GM21576 (cell line): ENCODE results near the gene PPIP5K2.

Experiments used
- ATAC-seq: cut with Tn5 transposase; IDR thresholded peaks from one replicate; pipeline ENCODE4 v1.9.1; 2021; ENCODE audit warnings: mild to moderate bottlenecking, moderate library complexity; ENCODE audit not compliant: unreplicated experiment

Gene PPIP5K2

DNA sequence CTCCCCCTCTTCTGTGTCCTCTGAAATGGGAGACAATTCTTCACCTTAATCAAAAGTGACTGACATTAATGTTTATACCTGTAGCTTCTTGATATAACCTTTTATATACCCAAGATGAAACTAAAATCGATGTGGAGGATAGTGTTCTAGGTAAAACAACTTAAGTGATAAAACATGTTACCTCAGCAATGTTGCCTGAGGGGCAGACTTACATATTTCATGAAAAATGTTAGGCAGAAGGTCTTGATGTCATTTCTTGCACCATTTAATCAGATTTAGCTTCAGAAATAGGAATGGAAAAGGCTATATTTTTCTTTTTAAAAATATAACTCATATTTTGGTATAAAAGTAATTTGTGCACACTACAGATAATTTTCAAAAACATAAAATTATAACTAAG is 115.8 kb downstream of the PPIP5K2 start:
- no peak for ATAC-seq

DNA sequence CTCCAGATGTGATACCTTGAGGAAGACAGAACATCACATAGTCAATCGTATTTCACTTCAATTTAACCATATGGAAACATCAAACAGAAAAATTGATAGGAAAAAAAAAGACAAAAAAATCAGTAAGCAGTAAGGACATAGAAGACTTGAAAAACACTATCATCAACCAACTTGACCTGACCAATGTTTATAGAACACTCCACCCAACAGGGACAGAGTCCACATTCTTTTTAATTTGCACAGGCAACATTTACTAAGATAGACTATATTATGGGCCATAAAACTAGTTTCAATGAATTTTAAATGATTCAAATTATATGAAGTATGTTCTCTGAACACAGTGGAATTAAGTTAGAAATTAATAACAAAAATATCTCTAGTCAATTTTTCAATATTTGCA is 117.7 kb downstream of the PPIP5K2 start:
- no peak for ATAC-seq

DNA sequence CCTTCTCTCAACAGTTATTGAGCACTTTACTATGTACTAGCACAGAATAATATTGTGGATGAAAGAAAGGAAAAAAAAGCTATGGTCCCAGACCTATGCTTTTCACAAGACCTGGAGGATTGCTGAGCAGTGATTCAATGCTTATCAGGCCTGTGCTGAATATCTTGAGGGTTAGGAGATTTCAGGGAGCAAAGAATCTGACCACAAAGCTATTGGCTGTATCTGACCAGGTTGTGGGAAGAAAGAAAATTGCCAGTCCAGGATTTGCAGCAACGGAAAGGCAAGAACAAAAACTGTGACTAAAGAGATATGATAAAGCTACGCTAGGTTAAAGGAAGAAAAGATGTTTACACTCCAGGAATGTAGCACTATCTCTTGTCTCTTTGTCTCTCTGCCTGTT is 123.6 kb downstream of the PPIP5K2 start:
- no peak for ATAC-seq

DNA sequence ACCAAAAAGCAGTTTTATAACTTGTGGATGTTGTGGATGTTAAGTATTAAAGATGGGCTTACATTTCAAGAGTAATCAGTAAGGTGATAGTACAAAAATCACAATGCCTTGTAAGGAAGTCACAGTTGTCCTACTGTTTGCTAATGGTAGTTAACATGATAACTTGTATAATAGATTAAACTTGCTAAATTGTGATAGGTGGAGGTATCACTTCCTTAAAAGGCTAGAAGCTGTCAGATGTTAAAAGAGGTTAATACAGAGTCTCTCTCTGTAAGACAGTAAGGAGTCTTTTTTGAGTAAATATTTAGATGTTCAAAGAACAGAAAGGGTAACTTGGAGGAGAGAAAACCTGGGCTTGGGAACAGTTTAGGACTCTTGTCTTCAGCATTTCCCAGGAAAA is 124.3 kb downstream of the PPIP5K2 start:
- no peak for ATAC-seq

DNA sequence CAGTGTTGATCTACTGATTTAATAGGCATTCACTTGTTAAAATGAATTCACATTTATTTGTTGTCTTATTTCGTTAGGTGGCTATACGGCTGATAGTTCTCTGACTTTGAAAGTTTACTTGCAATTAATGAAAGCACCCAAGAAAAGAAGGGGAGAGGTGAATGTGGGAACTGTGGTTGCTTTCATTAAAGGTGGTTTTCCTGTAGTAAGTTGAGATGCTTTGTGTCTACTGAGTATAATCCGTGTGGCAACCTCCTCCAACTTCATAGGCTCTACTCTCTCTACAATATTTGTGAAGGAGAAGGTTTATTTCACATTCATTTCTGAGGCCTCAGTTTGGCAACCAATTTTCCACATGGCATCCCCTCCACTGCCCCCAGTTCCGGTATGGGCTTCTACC is 125.7 kb downstream of the PPIP5K2 start:
- ATAC-seq: no peak

DNA sequence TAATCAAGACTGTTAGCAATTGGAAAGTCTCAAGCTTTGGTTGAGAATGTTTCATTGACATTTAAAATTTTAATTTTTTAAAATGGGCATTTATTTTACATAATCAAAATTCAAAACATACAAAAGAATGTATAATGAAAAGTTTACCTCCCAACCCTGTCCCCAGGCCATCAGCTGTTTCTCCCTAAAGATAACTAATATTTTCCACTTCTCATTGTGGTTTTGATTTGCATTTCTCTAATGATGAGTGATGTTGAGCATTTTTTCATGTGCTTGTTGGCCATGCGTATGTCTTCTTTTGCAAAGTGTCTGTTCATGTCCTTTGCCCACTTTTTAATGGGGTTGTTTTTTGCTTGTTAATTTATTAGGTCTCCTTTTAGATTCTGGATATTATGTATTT is 127.0 kb downstream of the PPIP5K2 start:
- no peak for ATAC-seq

DNA sequence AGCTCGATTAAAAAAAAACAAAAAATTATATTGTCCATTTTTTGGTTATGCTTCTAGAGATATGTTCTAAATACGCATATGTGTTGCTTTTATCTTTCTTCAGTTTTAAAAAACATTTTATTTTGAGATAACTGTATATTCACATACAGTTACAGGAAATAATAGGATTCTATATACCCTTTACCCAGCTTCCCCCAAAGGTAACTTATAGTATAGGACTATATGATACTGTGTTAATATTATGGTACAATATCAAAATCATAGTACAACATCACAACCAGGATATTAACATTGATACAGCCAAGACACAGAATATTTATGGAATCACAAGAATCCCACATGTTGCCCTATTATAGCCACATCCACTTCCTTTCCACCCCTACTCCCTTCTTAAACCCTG is 129.0 kb downstream of the PPIP5K2 start:
- no peak for ATAC-seq

DNA sequence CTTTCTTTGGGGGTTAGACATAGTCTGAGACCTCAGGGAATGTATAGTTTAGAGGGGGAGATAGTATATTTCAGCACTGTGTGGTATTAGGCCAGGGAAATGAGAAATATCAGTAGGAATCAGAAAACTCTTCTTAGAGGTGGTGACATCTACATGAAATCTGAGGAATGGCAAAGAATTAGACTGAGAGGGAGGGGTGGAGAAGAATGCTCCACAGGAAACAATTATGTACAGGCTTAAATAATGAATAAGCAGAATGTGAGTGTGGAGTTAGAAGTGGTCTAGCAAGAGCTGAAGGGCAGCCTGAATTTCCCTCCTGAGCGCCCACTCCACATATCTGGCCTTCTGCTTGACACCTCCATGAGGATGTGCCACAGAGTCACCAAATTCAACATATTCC is 134.8 kb downstream of the PPIP5K2 start:
- ATAC-seq: no peak

DNA sequence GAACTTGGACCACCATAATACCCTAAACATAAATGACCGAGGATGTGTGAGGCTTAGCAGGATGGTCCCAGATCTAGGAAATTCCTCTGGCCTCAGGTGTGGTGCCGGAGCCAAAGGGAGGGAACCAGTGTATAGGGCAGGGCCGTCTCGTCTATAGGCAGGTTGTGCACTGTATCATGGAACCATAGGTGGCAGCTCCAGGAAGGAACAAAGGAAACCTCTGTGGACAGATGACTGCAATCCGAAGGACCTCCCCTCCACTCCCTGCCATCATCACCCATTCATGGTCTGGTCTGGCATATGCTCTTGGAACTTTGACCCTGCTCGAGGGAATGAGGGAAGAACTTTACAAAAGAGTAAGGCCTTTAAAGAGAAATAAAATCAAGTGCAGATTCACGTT is 135.6 kb downstream of the PPIP5K2 start:
- no peak for ATAC-seq

DNA sequence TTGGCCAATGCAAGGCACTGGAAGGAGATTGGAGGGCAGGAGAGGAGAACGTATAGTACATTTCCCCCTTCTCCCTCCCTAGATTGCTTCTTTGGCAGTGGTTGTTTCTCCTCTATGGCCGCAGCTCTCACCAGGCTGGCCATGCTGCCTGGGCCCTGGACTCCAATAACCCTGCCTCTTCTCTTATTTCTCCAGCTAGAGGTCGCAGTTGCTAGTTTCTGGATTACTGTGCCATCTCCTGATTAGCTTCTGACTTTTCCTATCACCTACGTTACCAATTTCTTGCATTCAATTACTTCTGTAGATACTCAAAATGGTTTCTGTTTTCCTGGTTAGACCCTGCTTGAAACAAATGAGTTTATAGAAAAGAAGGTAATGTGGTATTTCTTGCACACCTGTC is 136.1 kb downstream of the PPIP5K2 start:
- ATAC-seq: no peak

DNA sequence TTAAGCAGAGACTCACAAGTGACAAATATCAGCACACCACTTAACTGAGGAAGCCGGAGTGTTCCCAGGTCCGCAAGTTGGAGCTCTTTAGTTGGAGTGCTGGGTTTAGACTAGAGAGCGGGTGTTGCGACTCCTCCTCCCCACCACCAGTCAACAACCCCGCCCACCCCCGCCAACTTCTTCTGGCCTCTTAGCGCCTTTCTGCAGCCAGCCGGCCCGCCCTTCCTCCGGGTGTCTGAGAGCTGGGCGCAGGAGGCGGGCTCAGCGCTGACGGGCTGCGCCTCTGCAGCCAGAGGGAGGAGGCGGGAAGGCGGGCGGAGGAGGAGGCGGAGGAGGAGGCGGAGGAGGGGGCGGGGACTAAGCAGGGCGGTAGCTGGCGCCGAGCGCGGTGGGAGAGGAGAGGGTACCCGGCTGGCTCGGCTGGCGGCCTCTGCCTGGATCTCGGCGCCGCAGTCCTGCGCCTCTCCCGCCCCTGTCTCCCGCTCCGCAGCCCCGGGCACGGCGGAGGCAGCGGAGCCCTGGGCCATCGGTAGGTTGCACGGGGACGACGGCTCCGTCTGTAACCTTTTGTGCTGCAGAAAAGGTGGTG is 138.4 kb downstream of the PPIP5K2 start, which contains the start of gene MACIR:
Gene MACIR, plus strand, starts transcription at position 396 of the 589 bp plus-strand sequence. CDS start 17,157 bp downstream, outside the sequence.
- peak; percentile 80 for ATAC-seq

DNA sequence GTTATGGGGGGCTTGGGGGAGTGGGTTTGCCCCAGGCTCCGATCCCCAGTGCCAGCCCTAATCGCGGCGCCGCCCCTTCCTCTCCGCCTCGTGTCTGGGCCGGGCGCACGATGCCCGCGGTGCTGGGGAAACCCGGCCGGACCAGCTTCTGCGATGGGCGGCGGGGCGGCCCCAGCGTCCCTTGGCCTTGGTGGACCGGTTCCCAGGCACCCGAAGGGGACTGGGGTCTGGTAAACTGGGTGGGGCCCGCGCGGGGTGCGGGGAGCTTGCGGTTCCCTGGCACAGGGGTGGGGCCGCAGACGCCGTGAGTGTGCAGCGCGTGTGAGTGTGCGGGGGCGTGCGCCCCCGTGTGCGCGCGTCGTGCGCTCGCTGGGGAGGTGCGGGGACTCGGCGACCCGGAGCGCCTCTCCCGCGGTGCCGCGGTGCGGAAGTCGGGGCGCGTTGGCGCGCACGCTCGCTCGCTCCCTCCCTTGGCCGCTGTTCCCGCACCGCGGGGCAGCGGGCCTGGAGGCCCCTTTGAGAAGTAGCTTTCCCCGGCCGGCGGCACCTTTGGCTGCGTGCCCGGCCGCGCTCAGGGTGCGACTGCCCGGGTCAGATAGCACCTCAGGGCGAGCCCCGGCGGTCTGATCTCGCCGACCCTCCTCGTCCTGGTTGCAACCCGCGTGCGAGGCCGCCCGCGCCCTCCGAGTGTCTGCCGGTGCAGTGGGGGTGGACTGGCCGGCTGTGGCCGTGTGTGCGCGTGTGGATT is 139.0 kb downstream of the PPIP5K2 start:
- ATAC-seq: peak; percentile 33

DNA sequence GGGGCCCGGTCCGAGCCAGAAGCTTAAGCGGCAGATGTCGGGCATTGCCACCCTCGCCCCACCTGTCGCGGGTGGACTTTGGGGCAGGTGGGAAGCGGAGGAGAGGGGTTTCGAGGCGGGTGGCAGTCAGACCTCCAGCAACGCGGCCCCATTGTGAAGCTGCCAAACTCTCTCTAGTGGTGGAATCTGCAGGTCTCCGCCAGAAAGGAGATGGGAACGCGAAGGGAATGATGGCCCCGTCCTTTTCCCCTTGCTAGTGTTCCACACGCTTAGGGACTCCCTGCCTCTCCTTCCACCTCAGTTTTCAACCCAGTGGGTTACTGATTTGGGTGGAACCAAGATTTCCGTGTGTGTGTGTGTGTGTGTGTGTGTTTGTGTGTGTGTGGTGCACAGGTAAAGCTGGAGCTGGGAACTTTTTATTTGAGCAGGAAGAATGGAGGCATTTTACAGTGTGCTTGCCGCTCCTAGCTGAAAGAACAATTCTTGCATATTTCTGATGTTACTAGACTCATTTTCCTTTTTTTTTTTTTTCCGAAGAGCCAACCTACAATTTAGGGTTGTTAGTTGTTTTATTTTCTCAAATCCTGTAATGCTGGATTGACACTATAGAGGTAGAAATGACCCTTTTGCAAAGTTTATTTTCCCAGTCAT is 139.7 kb downstream of the PPIP5K2 start:
- ATAC-seq: no peak

DNA sequence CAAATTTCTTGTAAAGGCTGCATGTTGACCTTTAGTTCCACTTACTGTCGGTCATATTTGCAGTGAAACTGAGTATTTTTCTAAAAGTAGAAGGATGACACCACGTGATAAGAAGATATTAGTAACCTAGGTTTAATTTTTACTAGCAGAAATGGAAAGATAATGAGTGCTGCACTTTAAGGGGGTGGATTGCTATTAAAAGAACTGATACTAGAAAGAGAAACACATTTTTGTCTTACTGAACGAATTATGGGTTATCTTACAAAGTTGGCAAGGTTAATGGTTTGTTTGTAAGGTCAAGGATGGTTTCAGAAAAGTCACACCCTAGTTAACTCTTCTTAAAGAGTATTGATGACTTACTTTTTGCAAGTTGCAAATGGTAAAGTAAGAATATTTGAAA is 140.8 kb downstream of the PPIP5K2 start:
- peak; percentile 35 for ATAC-seq
